OCI-LY7 (cell line): ENCODE data around the gene MFGE8. TPM values are rescaled to one million over a fixed set of nuclear protein-coding genes. Genes with fewer than 3 reads are reported as not detected.
"Not testable (repeated sequence)": the region's sequence is repeated elsewhere in the genome, so short reads cannot be mapped to it uniquely, and the experiment has no call there.

ENCODE experiments used
- BruUV-seq: library from RNA; stranded (reverse); fragments of 400-500 nt; replicated peaks from 2 replicates; lab custom pipeline; 2021; lab: Mats Ljungman, UMichigan
- CTCF ChIA-PET: fragments of 300-600 bp; sonication (Branson Sonifier 250); formaldehyde crosslinking; loops from one replicate; lab custom pipeline; 2022; ENCODE audit warnings: antibody characterized with exemption; ENCODE audit not compliant: unreplicated experiment; lab: Charles Lee
- POLR2A ChIA-PET: fragments of 300-600 bp; sonication (Branson Sonifier 250); formaldehyde crosslinking; loops from one replicate; lab custom pipeline; 2022; ENCODE audit warnings: antibody characterized with exemption; lab: Charles Lee
- DNase-seq: peaks from one replicate; pipeline ENCODE4 v3.0.0-alpha.2; 2015; ENCODE audit warnings: low spot score
- H2AFZ ChIP-seq: fragments of 200-600 bp; sonication (generic), shearing (Covaris generic); 2 replicates; pipeline ENCODE4 v1.6.1; 2014; ENCODE audit warnings: mild to moderate bottlenecking, antibody characterized with exemption, low read length, moderate library complexity
- H3K27ac ChIP-seq: fragments of 200-600 bp; sonication (generic); 2 replicates; pipeline ENCODE4 v1.5.1; 2014; ENCODE audit warnings: mixed run types, low read depth, mild to moderate bottlenecking, moderate library complexity, low read length, inconsistent platforms; ENCODE audit not compliant: poor library complexity, severe bottlenecking
- H3K36me3 ChIP-seq: fragments of 200-600 bp; sonication (generic); 2 replicates; pipeline ENCODE4 v1.6.1; 2014; ENCODE audit warnings: mild to moderate bottlenecking, antibody characterized with exemption, low read length, moderate library complexity, mixed read lengths; ENCODE audit not compliant: insufficient read depth
- H3K4me1 ChIP-seq: fragments of 200-600 bp; sonication (generic); 2 replicates; pipeline ENCODE4 v1.5.1; 2014; ENCODE audit warnings: mild to moderate bottlenecking, low read length; ENCODE audit not compliant: insufficient read depth, poor library complexity, severe bottlenecking
- H3K4me2 ChIP-seq: fragments of 200-600 bp; sonication (generic); 2 replicates; pipeline ENCODE4 v1.6.1; 2014; ENCODE audit warnings: mild to moderate bottlenecking, low read length
- H3K4me3 ChIP-seq: fragments of 200-600 bp; sonication (generic); 2 replicates; pipeline ENCODE4 v1.5.1; 2014; ENCODE audit warnings: mild to moderate bottlenecking, low read depth, low read length; ENCODE audit not compliant: poor library complexity, severe bottlenecking
- H3K79me2 ChIP-seq: fragments of 200-600 bp; sonication (generic); 2 replicates; pipeline ENCODE4 v1.6.1; 2016; ENCODE audit warnings: low read depth, mild to moderate bottlenecking, low read length, moderate library complexity, mixed read lengths; ENCODE audit not compliant: insufficient read depth
- H3K9me2 ChIP-seq: fragments of 200-600 bp; sonication (generic); 2 replicates; pipeline ENCODE4 v1.6.1; 2016; ENCODE audit warnings: mild to moderate bottlenecking, low read length, mixed read lengths; ENCODE audit not compliant: insufficient read depth
- H3K9me3 ChIP-seq: fragments of 200-600 bp; sonication (generic); 2 replicates; pipeline ENCODE4 v1.6.1; 2014; ENCODE audit warnings: mild to moderate bottlenecking, mixed run types, low read length, mixed read lengths
- H4K20me1 ChIP-seq: fragments of 200-600 bp; sonication (generic); 2 replicates; pipeline ENCODE4 v1.6.1; 2014; ENCODE audit warnings: mild to moderate bottlenecking, antibody characterized with exemption, low read length, moderate library complexity, mixed read lengths; ENCODE audit not compliant: insufficient read depth
- CTCF ChIP-seq: fragments of 200-600 bp; sonication (generic); conservative IDR thresholded peaks from 2 replicates; pipeline ENCODE4 v1.5.1; 2014; ENCODE audit warnings: mild to moderate bottlenecking, antibody characterized with exemption, low read length, moderate library complexity, mixed read lengths
- EZH2phosphoT487 ChIP-seq: fragments of 200-600 bp; sonication (generic); IDR thresholded peaks from 2 replicates; pipeline ENCODE4 v1.6.1; 2018; ENCODE audit warnings: low read depth, borderline replicate concordance, mild to moderate bottlenecking, mixed run types, antibody characterized with exemption, low read length, moderate library complexity, mixed read lengths
- intact Hi-C: fragments of 100-400 bp; cut with micrococcal nuclease; formaldehyde crosslinking; loops from one replicate; pipeline ENCODE4 v1.10.0; 2022; ENCODE audit not compliant: unreplicated experiment
- total RNA-seq, 2 experiments: library from RNA; depleted of rRNA in 1 of 2; stranded (reverse); fragments of >200 nt in 1 of 2; shearing (Covaris generic) in 1 of 2; gene quantifications; 2 replicates each; pipeline ENCODE4 v1.2.3, GENCODE V29; 2014 to 2022

MFGE8 gene
- total RNA-seq, 2 experiments from 2014 or later: 11.8 to 70.4 TPM

GRCh38 chr15:88940110-88940675, 27.0 kb upstream of the MFGE8 start:
- Histone ChIP-seq H3K4me3 (no peak overlapping the region), H3K4me1 (no peaks in the 10 kb centered on the region), H3K79me2 (no peaks in the 10 kb centered on the region), H3K9me2 (no peaks in the 10 kb centered on the region), H3K36me3 (no peaks in the 10 kb centered on the region), H3K4me2 (no peak overlapping the region), H3K27ac (no peak overlapping the region), H3K9me3 (no peaks in the 10 kb centered on the region), H2AFZ (no peak overlapping the region), H4K20me1 (no peaks in the 10 kb centered on the region)
- no peak for DNase-seq
- intact Hi-C loops: no loop called here
- TF ChIP-seq EZH2phosphoT487: no peak
- POLR2A ChIA-PET: interaction anchor here (0.8 to 1.2 kb wide), 2 partner anchors 16 to 26 kb away, joined by 3 to 4 read pairs; no protein-coding TSS in a partner anchor
- BruUV-seq: no TSS peak
- CTCF ChIA-PET: no interaction called here

- H3K79me2 ChIP-seq: no peaks in the 10 kb centered on the region
- H3K4me3 ChIP-seq: no peak overlapping the region
- POLR2A ChIA-PET: interaction anchor here (0.8 to 1.2 kb wide), 2 partner anchors 17 to 27 kb away, joined by 3 to 4 read pairs; no protein-coding TSS in a partner anchor
- H2AFZ ChIP-seq: no peak overlapping the region
- no peaks in the 10 kb centered on the region for H3K4me1 ChIP-seq
- no peak for TF ChIP-seq EZH2phosphoT487
- TF ChIP-seq CTCF: no peak
- no peak for DNase-seq
- no peaks in the 10 kb centered on the region for H3K36me3 ChIP-seq
- H4K20me1 ChIP-seq: no peaks in the 10 kb centered on the region
- intact Hi-C loops: no loop called here
- BruUV-seq: no TSS peak
- H3K9me2 ChIP-seq: no peaks in the 10 kb centered on the region
- H3K4me2 ChIP-seq: no peak overlapping the region
- no peaks in the 10 kb centered on the region for H3K9me3 ChIP-seq
- no peak overlapping the region for H3K27ac ChIP-seq
- CTCF ChIA-PET: no interaction called here
Measured at GRCh38 chr15:88939486-88939806, 26.3 kb upstream of the MFGE8 start.

GRCh38 chr15:88938802-88939485, 25.8 kb upstream of the MFGE8 start:
- POLR2A ChIA-PET: interaction anchor here (1.2 kb wide), 1 partner anchor 28 kb away, joined by 3 read pairs; no protein-coding TSS in a partner anchor
- CTCF ChIA-PET: no interaction called here
- H2AFZ ChIP-seq: no peak overlapping the region

GRCh38 chr15:88934449-88934848, 21.3 kb upstream of the MFGE8 start:
- H3K36me3 ChIP-seq, H3K79me2 ChIP-seq, H3K4me3 ChIP-seq, H3K27ac ChIP-seq, DNase-seq, BruUV-seq, CTCF ChIA-PET, H3K4me1 ChIP-seq, intact Hi-C loops, H2AFZ ChIP-seq, H3K4me2 ChIP-seq, POLR2A ChIA-PET, H3K9me2 ChIP-seq, H4K20me1 ChIP-seq, H3K9me3 ChIP-seq: not testable (repeated sequence)

More at GRCh38 chr15:88938802-88939485, 25.8 kb upstream of the MFGE8 start:
- H3K36me3 ChIP-seq: no peaks in the 10 kb centered on the region
- no peak overlapping the region for H3K4me2 ChIP-seq
- no peaks in the 10 kb centered on the region for H3K9me2 ChIP-seq
- intact Hi-C loops: no loop called here
- no peaks in the 10 kb centered on the region for H3K79me2 ChIP-seq
- H4K20me1 ChIP-seq: no peaks in the 10 kb centered on the region
- no peak overlapping the region for H3K27ac ChIP-seq
- no TSS peak for BruUV-seq
- H3K4me1 ChIP-seq: no peaks in the 10 kb centered on the region
- DNase-seq: no peak
- no peak overlapping the region for H3K4me3 ChIP-seq
- no peak for TF ChIP-seq CTCF
- TF ChIP-seq EZH2phosphoT487: no peak
- no peaks in the 10 kb centered on the region for H3K9me3 ChIP-seq
